ENCODE results near the gene SAFB. TPM values are rescaled to one million over a fixed set of nuclear protein-coding genes. Genes with fewer than 3 reads are reported as not detected.

Gene SAFB
- total RNA-seq, 1 experiment from 2014 or later = 143 TPM

- no peaks in the 10 kb centered on the region for H4K20me1 ChIP-seq (ENCODE audit: insufficient read depth)
These were observed 35.8 kb upstream of the SAFB start for GRCh38 chr19:5587071-5587455.

More at GRCh38 chr19:5587071-5587455, 35.8 kb upstream of the SAFB start:
- BruUV-seq (replicated peaks) = TSS peak; percentile 25
- no peak for ATAC-seq
- H2AFZ ChIP-seq (ENCODE audit: low read depth, low read length, poor library complexity, severe bottlenecking) = no peak overlapping the region
- ChIA-PET RAD21 (ENCODE audit: low non-redundant PET in 1 of 2, low total read pairs in 2 of 2, uncharacterized antibody in 2 of 2, unreplicated experiment in 2 of 2) (no interaction called here), CTCF (no interaction called here), POLR2A (no interaction called here)
- no peak overlapping the region for H3K9ac ChIP-seq (ENCODE audit: low read length)
- H3K4me3 ChIP-seq (replicated peaks in 1 of 2; ENCODE audit: low read depth in 1 of 2, low read length in 2 of 2) = no peak overlapping the region
- H3K4me2 ChIP-seq (ENCODE audit: low read length) = no peak overlapping the region
- intact Hi-C loops (cut with micrococcal nuclease) = no loop called here
- no peaks in the 10 kb centered on the region for H3K4me1 ChIP-seq (ENCODE audit: control insufficient read depth in 1 of 2, insufficient read depth in 2 of 2, low read length in 2 of 2)
- no peak overlapping the region for H3K27ac ChIP-seq (ENCODE audit: low read depth, low read length)
- H3K36me3 ChIP-seq (ENCODE audit: control insufficient read depth in 1 of 2, insufficient read depth in 2 of 2, low read length in 2 of 2) = peaks cover 25 to 35% of the 10 kb centered on the region in 2 experiments; a peak in 3 of 4 replicates
- H3K27me3 ChIP-seq (ENCODE audit: insufficient read depth, low read length) = no peaks in the 10 kb centered on the region
- no peaks in the 10 kb centered on the region for H3K9me3 ChIP-seq (ENCODE audit: control insufficient read depth in 1 of 2, insufficient read depth in 1 of 2, low read depth in 1 of 2, low read length in 2 of 2)
- 0 out of 2 replicates have a peak, but pooled peaks cover 3% of the 10 kb centered on the region for H3K79me2 ChIP-seq (ENCODE audit: insufficient read depth, low read length)
- no peaks in the 10 kb centered on the region for H3K9me2 ChIP-seq (ENCODE audit: insufficient read depth)
- no peak for DNase-seq (ENCODE audit: low read depth, low spot score)
- no peak for TF ChIP-seq FOSL1 (IDR thresholded peaks at IDR 0.05; ENCODE audit: low read depth)
- TF ChIP-seq MAX (IDR thresholded peaks at IDR 0.05) = no peak
- no peak for TF ChIP-seq EZH2 (IDR thresholded peaks at IDR 0.05)
- TF ChIP-seq RAD21 (IDR thresholded peaks at IDR 0.05; ENCODE audit: low read depth) = no peak
- TF ChIP-seq POLR2AphosphoS5 (IDR thresholded peaks at IDR 0.05; ENCODE audit: low read depth, low read length) = no peak
- no peak for TF ChIP-seq EZH2phosphoT487 (IDR thresholded peaks at IDR 0.05; ENCODE audit: borderline replicate concordance)
- no peak for TF ChIP-seq ATF3 (IDR thresholded peaks at IDR 0.05)
- TF ChIP-seq ELF1 (IDR thresholded peaks at IDR 0.05; ENCODE audit: borderline replicate concordance, low read depth) = no peak
- no peak for TF ChIP-seq EGR1 (IDR thresholded peaks at IDR 0.05; ENCODE audit: low read depth)
- no peak for TF ChIP-seq POLR2A (IDR thresholded peaks at IDR 0.05; ENCODE audit: borderline replicate concordance, extremely low read depth, insufficient read depth, insufficient read length)
- no peak for TF ChIP-seq ZNF274 (IDR thresholded peaks at IDR 0.05; ENCODE audit: low read depth, low read length)
- no peak for TF ChIP-seq CBX3 (IDR thresholded peaks at IDR 0.05; ENCODE audit: low read depth)
- no peak for TF ChIP-seq ZFX (IDR thresholded peaks at IDR 0.05)
- no peak for TF ChIP-seq SIN3A (IDR thresholded peaks at IDR 0.05; ENCODE audit: low read depth)
- TF ChIP-seq, protein P1, sequence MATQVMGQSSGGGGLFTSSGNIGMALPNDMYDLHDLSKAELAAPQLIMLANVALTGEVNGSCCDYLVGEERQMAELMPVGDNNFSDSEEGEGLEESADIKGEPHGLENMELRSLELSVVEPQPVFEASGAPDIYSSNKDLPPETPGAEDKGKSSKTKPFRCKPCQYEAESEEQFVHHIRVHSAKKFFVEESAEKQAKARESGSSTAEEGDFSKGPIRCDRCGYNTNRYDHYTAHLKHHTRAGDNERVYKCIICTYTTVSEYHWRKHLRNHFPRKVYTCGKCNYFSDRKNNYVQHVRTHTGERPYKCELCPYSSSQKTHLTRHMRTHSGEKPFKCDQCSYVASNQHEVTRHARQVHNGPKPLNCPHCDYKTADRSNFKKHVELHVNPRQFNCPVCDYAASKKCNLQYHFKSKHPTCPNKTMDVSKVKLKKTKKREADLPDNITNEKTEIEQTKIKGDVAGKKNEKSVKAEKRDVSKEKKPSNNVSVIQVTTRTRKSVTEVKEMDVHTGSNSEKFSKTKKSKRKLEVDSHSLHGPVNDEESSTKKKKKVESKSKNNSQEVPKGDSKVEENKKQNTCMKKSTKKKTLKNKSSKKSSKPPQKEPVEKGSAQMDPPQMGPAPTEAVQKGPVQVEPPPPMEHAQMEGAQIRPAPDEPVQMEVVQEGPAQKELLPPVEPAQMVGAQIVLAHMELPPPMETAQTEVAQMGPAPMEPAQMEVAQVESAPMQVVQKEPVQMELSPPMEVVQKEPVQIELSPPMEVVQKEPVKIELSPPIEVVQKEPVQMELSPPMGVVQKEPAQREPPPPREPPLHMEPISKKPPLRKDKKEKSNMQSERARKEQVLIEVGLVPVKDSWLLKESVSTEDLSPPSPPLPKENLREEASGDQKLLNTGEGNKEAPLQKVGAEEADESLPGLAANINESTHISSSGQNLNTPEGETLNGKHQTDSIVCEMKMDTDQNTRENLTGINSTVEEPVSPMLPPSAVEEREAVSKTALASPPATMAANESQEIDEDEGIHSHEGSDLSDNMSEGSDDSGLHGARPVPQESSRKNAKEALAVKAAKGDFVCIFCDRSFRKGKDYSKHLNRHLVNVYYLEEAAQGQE (IDR thresholded peaks at IDR 0.05; ENCODE audit: low read depth) = no peak
- no peak for TF ChIP-seq SRF (IDR thresholded peaks at IDR 0.05; ENCODE audit: low read depth)
- TF ChIP-seq, protein P2, sequence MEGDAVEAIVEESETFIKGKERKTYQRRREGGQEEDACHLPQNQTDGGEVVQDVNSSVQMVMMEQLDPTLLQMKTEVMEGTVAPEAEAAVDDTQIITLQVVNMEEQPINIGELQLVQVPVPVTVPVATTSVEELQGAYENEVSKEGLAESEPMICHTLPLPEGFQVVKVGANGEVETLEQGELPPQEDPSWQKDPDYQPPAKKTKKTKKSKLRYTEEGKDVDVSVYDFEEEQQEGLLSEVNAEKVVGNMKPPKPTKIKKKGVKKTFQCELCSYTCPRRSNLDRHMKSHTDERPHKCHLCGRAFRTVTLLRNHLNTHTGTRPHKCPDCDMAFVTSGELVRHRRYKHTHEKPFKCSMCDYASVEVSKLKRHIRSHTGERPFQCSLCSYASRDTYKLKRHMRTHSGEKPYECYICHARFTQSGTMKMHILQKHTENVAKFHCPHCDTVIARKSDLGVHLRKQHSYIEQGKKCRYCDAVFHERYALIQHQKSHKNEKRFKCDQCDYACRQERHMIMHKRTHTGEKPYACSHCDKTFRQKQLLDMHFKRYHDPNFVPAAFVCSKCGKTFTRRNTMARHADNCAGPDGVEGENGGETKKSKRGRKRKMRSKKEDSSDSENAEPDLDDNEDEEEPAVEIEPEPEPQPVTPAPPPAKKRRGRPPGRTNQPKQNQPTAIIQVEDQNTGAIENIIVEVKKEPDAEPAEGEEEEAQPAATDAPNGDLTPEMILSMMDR (IDR thresholded peaks at IDR 0.05 in 2 of 3, conservative IDR thresholded peaks at IDR 0.05 in 1 of 3; ENCODE audit: borderline replicate concordance in 1 of 3, insufficient read depth in 1 of 3, low read depth in 2 of 3, low read length in 2 of 3) = no peak
- TF ChIP-seq TCF7L2 (IDR thresholded peaks at IDR 0.05; ENCODE audit: borderline replicate concordance, extremely low read depth, insufficient read depth, insufficient read length) = no peak
- TF ChIP-seq CEBPB (IDR thresholded peaks at IDR 0.05; ENCODE audit: low read depth) = no peak
- TF ChIP-seq JUND (IDR thresholded peaks at IDR 0.05) = no peak
